Smooth muscle cell of the brain vasculature (primary cell): Measurements from ENCODE around the gene SLC16A8.
A peak's percentile ranks its signal among the peaks of the same experiment; 100 is the strongest.
"Not testable (repeated sequence)": the region's sequence is repeated elsewhere in the genome, so short reads cannot be mapped to it uniquely, and the experiment has no call there.

ENCODE experiments used
- DNase-seq: peaks from one replicate; pipeline ENCODE4 v3.0.0-alpha.2; 2012; ENCODE audit warnings: low read depth, low spot score

The SLC16A8 gene

DNA sequence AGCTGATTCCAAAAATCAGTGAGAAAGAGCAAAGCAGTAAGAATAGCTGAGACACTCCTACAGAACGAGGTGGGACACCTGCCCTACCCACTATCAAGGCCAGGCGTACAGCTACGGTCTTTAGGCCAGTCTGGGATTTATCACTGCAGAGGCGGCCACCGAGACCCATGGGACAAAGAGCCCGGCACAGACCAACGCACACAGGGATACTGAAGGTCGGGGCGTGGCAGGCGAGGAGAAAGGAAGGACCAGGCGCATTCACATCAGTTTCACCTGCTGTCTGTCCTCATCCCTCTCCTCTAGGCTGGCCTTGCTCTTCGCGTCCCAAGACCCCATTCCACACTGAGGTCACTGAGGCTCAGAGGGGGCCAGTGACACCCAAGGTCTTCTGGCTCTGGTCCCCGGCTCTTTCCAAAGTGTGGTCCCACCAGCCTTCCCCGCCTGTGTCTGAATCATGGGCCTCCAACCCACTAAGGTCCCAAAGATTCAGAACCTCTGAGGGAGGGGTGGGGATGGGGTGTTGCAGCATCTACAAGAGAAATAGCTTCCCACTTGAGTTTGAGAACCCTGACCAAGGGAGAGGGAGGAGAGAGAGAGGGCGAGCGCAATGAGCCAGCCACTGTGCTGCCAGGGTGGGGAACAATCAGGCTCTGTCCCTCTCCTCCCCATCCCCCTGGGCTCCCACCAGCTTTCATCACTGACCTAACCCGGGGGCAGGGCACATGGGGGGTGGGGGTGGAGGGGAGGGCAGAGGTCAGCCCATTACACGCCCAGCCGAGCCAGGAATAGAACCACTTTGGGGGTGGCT, 34.0 kb downstream of the SLC16A8 start:
- DNase-seq, result no peak

DNA sequence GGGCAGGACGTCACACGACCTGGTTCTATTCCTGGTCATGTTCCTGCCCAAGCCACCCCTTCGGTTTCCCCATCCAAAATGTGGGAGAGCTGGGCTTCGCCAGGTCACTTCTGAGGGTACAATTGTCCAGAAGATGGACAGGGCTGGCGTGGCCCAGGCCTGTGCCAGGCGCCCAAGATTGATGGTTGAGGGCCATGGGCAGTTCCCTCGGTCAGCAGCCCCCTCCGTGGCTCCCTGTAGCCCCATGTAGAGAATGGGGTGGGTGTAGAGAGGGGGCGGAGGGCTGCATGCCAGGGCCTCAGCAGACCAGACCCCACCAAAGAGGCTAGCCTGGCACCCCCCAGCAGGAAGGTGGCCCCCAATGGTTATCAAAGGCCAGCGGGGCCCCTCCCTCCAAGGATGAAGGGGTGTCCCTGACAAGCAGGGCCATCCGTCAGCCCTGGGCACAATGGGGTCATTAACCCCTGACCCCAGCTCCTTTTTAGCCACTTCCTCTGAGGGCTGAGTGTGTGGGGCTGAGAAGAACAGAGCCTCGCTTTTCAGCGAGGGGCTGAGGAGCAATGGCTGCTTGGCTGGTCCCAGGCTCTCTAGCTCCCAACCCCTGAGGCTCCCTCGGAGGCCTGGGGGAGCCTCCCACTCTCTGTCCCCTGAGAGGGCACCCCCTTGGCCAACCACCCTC, 37.8 kb downstream of the SLC16A8 start:
- DNase-seq, result no peak

- no peak for DNase-seq
These were observed 40.6 kb downstream of the SLC16A8 start for GRCh38 chr22:38043151-38044039.

DNA sequence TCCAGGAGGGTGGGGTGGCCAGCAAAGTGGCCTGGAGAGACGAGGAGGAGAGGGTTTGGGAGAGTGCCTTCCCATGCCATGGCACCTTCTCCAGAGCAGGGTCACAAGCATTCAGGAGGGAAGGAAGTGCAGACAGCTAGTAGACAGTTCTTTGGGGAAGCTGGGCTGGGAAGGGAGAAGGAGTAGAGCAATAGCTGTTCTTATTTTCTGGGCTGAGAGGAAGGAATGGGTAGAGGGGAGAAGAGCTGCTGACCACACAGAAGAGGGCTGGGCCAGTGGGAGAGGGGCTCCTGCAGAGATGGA, 41.5 kb downstream of the SLC16A8 start:
- DNase-seq, result no peak

- DNase-seq, result no peak
These were observed 42.1 kb downstream of the SLC16A8 start for GRCh38 chr22:38041760-38042487.

DNA sequence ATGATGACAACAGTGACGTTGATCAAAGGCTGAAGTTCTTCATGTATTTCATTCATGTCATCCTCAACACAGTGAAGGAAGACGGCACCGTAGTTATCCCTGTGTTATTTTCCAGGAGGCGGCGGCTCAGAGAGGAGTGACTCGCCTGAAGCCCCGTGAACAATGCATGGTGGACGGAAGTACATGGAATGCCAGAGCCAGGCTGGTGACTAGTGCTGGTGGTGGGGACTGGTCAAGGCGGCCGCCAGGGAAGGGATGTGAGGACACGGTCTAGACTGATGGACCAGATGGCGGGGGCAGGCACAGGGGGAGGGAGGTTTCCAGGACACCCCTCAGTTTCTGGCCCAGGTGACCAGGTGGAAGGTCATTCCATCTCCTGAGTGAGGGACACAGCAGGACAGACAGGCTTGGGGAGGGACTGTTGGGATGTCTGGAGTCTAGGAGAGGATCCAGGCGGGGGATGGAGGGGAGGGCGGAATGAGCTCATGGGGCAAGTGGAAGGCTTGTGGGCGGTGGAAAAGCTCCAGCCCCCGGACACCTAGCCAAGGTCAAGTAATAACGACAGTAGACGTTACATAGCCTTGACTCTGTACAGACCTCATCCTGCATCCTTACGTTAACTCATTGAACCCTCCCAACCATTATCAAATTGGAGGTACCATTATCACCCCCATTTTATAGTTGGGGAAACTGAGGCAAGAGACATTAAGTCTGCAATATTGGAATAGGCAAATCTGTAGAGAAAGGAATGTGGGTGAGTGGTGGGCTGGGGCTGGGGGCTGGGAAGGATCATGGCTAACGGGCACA, 42.8 kb downstream of the SLC16A8 start:
- no peak for DNase-seq

- DNase-seq, result no peak
These were observed 44.8 kb downstream of the SLC16A8 start for GRCh38 chr22:38038890-38039812.

DNA sequence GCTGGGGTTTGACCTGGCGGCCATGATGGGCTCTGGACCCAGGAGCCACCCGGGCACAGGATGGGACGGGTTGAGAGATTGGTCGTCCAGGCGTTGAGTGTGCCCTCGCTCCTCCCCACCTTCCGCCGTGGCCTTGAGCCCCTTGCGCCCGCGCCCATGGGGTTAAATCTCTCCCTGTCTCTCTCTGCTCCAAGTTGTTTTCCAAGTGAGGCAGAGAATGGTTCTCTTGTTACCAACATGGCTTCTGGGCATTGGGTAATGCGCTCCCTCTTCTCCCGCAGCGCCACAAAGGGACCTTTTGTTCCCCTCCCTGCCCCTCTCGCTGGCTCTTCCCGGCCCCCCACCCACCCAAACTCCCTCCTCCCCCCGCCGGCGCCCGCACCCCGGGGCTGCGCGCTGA, 45.6 kb downstream of the SLC16A8 start:
- DNase-seq, result no peak

DNA sequence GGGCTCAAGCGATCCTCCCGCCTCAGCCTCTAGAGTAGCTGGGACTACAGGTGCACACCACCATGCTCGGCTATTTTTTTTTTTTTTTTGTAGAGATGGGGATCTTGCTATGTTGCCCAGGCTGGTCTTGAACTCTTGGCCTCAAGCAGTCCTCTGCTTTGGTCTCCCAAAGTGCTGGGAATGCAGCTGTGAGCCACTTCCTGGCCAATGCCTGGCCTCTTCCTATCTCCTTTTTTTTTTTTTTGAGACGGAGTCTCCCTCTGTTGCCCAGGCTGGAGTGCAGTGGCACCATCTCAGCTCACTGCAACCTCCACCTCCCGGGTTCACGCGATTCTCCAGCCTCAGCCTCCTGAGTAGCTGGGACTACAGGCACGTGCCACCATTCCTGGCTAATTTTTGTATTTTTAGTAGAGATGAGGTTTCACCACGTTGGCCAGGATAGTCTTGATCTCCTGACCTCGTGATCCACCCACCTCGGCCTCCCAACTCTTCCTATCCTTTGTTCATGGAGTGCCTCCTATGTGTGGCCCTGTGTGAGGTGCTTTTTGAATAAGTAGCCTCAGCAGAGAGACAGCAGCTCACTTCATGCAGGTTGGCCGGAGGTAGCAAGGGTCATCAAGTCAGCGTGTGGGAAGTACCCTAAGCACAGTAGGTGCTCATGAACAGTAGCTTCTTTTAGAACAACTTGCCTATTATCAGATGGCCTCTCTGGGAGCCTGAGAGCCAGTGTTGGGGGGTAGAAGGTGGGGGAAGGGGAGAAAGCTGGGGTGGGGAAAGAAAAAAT, 46.4 kb downstream of the SLC16A8 start:
- not testable (repeated sequence) for DNase-seq

DNA sequence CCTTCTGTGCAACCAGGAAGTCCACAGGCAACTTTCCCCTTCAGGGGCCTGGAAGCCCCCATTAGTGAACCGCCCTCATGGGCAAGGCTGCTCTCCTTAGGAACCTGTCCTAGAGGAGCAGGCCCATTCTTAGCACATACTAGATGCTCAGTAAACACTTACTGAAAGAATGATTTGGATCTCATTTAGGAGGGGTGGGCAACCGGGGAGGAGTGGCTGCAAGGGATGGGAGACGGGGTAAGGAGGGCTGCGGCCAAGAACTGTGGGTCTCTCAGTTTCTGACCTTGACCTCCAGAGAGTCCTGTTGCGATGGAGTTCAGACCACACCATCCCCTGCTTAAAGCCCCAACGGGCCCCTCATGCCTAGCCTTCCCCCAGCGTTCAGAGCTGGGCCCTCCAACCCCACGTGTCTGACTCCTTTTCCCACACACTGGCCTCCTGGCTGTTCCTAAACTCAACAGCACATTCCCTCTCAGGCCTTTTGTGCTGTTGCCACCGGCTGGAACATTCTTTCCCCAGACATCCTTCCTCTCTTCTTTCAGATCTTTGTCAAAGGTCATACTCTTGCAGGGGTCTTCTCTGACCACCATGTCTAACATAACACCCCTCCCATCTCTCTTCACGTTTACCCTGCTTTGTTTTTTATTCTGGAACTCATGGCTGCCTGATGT, 47.5 kb downstream of the SLC16A8 start:
- DNase-seq, result no peak

GRCh38 chr22:38035530-38035885, 48.5 kb downstream of the SLC16A8 start:
- DNase-seq, result no peak

- DNase-seq, result no peak
These were observed 49.0 kb downstream of the SLC16A8 start for GRCh38 chr22:38034884-38035529.

DNA sequence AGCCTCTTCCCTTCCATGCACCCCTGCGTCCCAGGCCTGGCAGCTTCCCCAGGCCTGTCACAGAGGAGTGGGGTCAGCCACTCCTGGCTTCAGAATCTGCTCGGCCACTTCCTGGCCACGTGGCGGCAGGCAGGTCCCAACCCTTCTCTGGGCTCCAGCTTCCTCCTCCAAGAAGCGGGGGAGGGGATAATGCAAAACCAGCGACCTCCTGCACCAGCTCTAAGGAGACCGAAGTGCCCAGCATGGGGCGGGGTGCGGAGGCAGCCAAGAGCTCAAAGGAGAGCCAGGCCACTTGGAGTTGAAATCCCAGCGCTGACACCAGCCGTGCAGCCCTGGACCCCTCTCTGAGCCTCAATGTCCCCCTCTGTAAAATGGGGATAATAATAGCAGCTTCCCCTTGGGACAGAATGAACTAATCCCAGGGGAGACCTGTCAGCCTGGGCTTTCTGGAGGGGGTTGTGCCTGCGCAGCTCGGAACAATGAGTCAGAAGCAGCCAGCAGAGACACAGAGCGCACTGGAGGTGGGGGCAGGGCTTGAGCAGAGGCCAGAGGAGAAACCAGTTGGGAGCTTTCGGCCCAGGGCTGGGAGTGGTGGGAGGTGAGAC, 49.6 kb downstream of the SLC16A8 start:
- DNase-seq, result peak; percentile 69

GRCh38 chr22:38033522-38034277, 50.3 kb downstream of the SLC16A8 start:
- DNase-seq, result no peak

- DNase-seq, result peak; percentile 37
These were observed 51.1 kb downstream of the SLC16A8 start for GRCh38 chr22:38032681-38033521.

GRCh38 chr22:38031491-38031890, 52.5 kb downstream of the SLC16A8 start:
- no peak for DNase-seq
